Activated CD8-positive, alpha-beta memory T cell treated with anti-CD3 and anti-CD28 coated beads for 4 hours (primary cell): ENCODE measurements around the gene NDEL1.

ENCODE experiments used
- DNase-seq, 2 donors: peaks; one replicate each; pipeline ENCODE4 v3.0.0-alpha.2; 2020; ENCODE audit warnings: low read depth in 2 of 2

NDEL1 gene

GRCh38 chr17:8502126-8502525 is 66.4 kb downstream of the NDEL1 start:
- no peak for DNase-seq

- no peak for DNase-seq
These were observed 67.7 kb downstream of the NDEL1 start for GRCh38 chr17:8503368-8503767.

- no peak for DNase-seq
These were observed 68.1 kb downstream of the NDEL1 start for GRCh38 chr17:8503807-8504206.

GRCh38 chr17:8504460-8505207 is 69.0 kb downstream of the NDEL1 start:
- no peak for DNase-seq

- no peak for DNase-seq
These were observed 70.5 kb downstream of the NDEL1 start for GRCh38 chr17:8506145-8506544.

- DNase-seq, result no peak
These were observed 79.1 kb downstream of the NDEL1 start for GRCh38 chr17:8514801-8515200.
